Fibroblast of lung (primary cell): ENCODE results near the gene MMP3. TPM values are rescaled to one million over a fixed set of nuclear protein-coding genes. Genes with fewer than 3 reads are reported as not detected.

Experiments
- DNase-seq, 2 donors: peaks; one replicate each; pipeline versions ENCODE4 v3.0.0 to v3.0.0-alpha.2; 2010; ENCODE audit warnings: low read depth in 2 of 2
- H2AFZ ChIP-seq: 2 replicates; pipeline ENCODE4 v1.5.1; 2012; ENCODE audit warnings: low read length, control low read depth, inconsistent platforms
- H3K27ac ChIP-seq: 2 replicates; pipeline ENCODE4 v1.5.1; 2011; ENCODE audit warnings: low read length, control low read depth; ENCODE audit not compliant: insufficient read depth
- H3K27me3 ChIP-seq: 2 replicates; pipeline ENCODE4 v1.5.1; 2011; ENCODE audit warnings: mild to moderate bottlenecking, low read length; ENCODE audit not compliant: control insufficient read depth, insufficient read depth
- H3K36me3 ChIP-seq: 2 replicates; pipeline ENCODE4 v1.5.1; 2011; ENCODE audit warnings: low read length; ENCODE audit not compliant: control insufficient read depth, insufficient read depth
- H3K4me1 ChIP-seq: 2 replicates; pipeline ENCODE4 v1.5.1; 2011; ENCODE audit warnings: low read length; ENCODE audit not compliant: control insufficient read depth, insufficient read depth; ENCODE audit errors: extremely low read depth
- H3K4me2 ChIP-seq: 2 replicates; pipeline ENCODE4 v1.5.1; 2011; ENCODE audit warnings: low read length, control low read depth; ENCODE audit not compliant: insufficient read depth; ENCODE audit errors: extremely low read depth
- H3K4me3 ChIP-seq, 4 experiments: fragments of 200-600 bp in 1 of 4; sonication (generic) in 1 of 4; replicated peaks in 1 of 4; 2 replicates each; pipeline ENCODE4 v1.5.1; 2011 to 2016; ENCODE audit warnings: low read length in 4 of 4, low read depth in 3 of 4, mild to moderate bottlenecking in 3 of 4, control low read depth in 2 of 4, inconsistent platforms in 1 of 4, mixed read lengths in 1 of 4; ENCODE audit not compliant: insufficient read depth in 1 of 4; ENCODE audit errors: control extremely low read depth in 1 of 4
- H3K79me2 ChIP-seq: 2 replicates; pipeline ENCODE4 v1.5.1; 2012; ENCODE audit warnings: mild to moderate bottlenecking, low read length, inconsistent platforms; ENCODE audit not compliant: control insufficient read depth, insufficient read depth
- H3K9ac ChIP-seq: 2 replicates; pipeline ENCODE4 v1.5.1; 2011; ENCODE audit warnings: mild to moderate bottlenecking, low read length, control low read depth; ENCODE audit not compliant: insufficient read depth
- H3K9me3 ChIP-seq: 2 replicates; pipeline ENCODE4 v1.5.1; 2012; ENCODE audit warnings: low read depth, low read length; ENCODE audit not compliant: control insufficient read depth, insufficient read depth
- H4K20me1 ChIP-seq: 2 replicates; pipeline ENCODE4 v1.5.1; 2011; ENCODE audit warnings: low read length; ENCODE audit not compliant: control insufficient read depth, insufficient read depth; ENCODE audit errors: extremely low read depth
- CTCF ChIP-seq, 2 donors: IDR thresholded peaks in 1 of 2; conservative IDR thresholded peaks in 1 of 2; 1 replicate in 1 of 2; 2 replicates in 1 of 2; pipeline ENCODE4 v1.5.1; 2011 to 2012; ENCODE audit warnings: low read length in 2 of 2, control low read depth in 1 of 2, inconsistent platforms in 1 of 2, low read depth in 1 of 2, mild to moderate bottlenecking in 1 of 2
- EZH2 ChIP-seq: IDR thresholded peaks from 2 replicates; pipeline ENCODE4 v1.5.1; 2012; ENCODE audit warnings: low read length, control low read depth, mild to moderate bottlenecking; ENCODE audit errors: missing control alignments
- polyA plus RNA-seq, 2 donors: library from polyadenylated mRNA; depleted of rRNA in 1 of 2; stranded (reverse) in 1 of 2; unstranded in 1 of 2; fragments of >200 nt; gene quantifications; 2 replicates each; pipeline ENCODE4 v1.2.1, GENCODE V29; 2011 to 2012; ENCODE audit warnings: missing spikeins in 1 of 2
- total RNA-seq: library from RNA; depleted of rRNA; stranded (reverse); fragments of >200 nt; gene quantifications from 2 replicates; pipeline ENCODE4 v1.2.1, GENCODE V29; 2014

MMP3 gene
- total and polyA plus RNA-seq, 2 donors (not counting 1 experiment from before 2014, with no cell fraction given): 19.1 to 47.1 TPM

GRCh38 chr11:102807921-102808320 lies 35.5 kb downstream of the MMP3 start:
- Histone ChIP-seq H3K4me1 (no peaks in the 10 kb centered on the region), H3K4me3 (no peak overlapping the region), H3K9ac (no peak overlapping the region), H4K20me1 (no peaks in the 10 kb centered on the region), H3K27me3 (no peaks in the 10 kb centered on the region), H3K27ac (no peak overlapping the region), H3K4me2 (no peak overlapping the region), H3K9me3 (no peaks in the 10 kb centered on the region), H2AFZ (no peak overlapping the region), H3K79me2 (no peaks in the 10 kb centered on the region), H3K36me3 (no peaks in the 10 kb centered on the region)
- no peak for TF ChIP-seq EZH2
- TF ChIP-seq CTCF (conservative IDR thresholded peaks at IDR 0.05 in 1 of 2, IDR thresholded peaks at IDR 0.05 in 1 of 2; ENCODE audit: low read depth in 1 of 2, low read length in 2 of 2): peak in 1 of 2 donors; percentile 53
- peak; percentile 31 to 43 for DNase-seq

GRCh38 chr11:102806296-102806695 lies 37.1 kb downstream of the MMP3 start:
- TF ChIP-seq EZH2: no peak
- TF ChIP-seq CTCF (conservative IDR thresholded peaks at IDR 0.05 in 1 of 2, IDR thresholded peaks at IDR 0.05 in 1 of 2; ENCODE audit: low read depth in 1 of 2, low read length in 2 of 2): no peak
- no peaks in the 10 kb centered on the region for H3K79me2 ChIP-seq
- H3K27me3 ChIP-seq: no peaks in the 10 kb centered on the region
- H3K4me3 ChIP-seq: no peak overlapping the region
- DNase-seq: peak in 1 of 2 donors; percentile 86
- peaks cover 3% of the 10 kb centered on the region for H3K4me1 ChIP-seq
- H3K27ac ChIP-seq: no peak overlapping the region
- H4K20me1 ChIP-seq: no peaks in the 10 kb centered on the region
- H3K36me3 ChIP-seq: no peaks in the 10 kb centered on the region
- no peak overlapping the region for H3K9ac ChIP-seq
- H3K4me2 ChIP-seq: no peak overlapping the region
- H2AFZ ChIP-seq: no peak overlapping the region
- H3K9me3 ChIP-seq: no peaks in the 10 kb centered on the region

- H3K4me1 ChIP-seq: peaks cover 7% of the 10 kb centered on the region
- no peak overlapping the region for H3K9ac ChIP-seq
- DNase-seq: peak; percentile 91 to 92
- no peak for TF ChIP-seq EZH2
- no peak for TF ChIP-seq CTCF (conservative IDR thresholded peaks at IDR 0.05 in 1 of 2, IDR thresholded peaks at IDR 0.05 in 1 of 2; ENCODE audit: low read depth in 1 of 2, low read length in 2 of 2)
- no peaks in the 10 kb centered on the region for H3K9me3 ChIP-seq
- no peak overlapping the region for H2AFZ ChIP-seq
- peak overlapping the region; percentile 11 for H3K27ac ChIP-seq
- H3K4me3 ChIP-seq: no peak overlapping the region
- H3K27me3 ChIP-seq: no peaks in the 10 kb centered on the region
- H4K20me1 ChIP-seq: no peaks in the 10 kb centered on the region
- H3K4me2 ChIP-seq: no peak overlapping the region
- H3K79me2 ChIP-seq: no peaks in the 10 kb centered on the region
- H3K36me3 ChIP-seq: no peaks in the 10 kb centered on the region
These were observed 41.1 kb downstream of the MMP3 start for GRCh38 chr11:102802341-102802740.
